Stimulated activated CD8-positive, alpha-beta memory T cell treated with anti-CD3 and anti-CD28 coated beads, Interleukin-7, amount 100 ng/mL, for 1 hour (primary cell): Measurements from ENCODE around the gene SH3RF3.
"Not testable (repeated sequence)": the region's sequence is repeated elsewhere in the genome, so short reads cannot be mapped to it uniquely, and the experiment has no call there.

Experiments
- DNase-seq, 2 donors: peaks; one replicate each; pipeline ENCODE4 v3.0.0-alpha.2; 2020; ENCODE audit warnings: low read depth in 2 of 2

SH3RF3 gene

GRCh38 chr2:109157563-109158105 is 28.6 kb downstream of the SH3RF3 start:
- DNase-seq, result no peak

DNA sequence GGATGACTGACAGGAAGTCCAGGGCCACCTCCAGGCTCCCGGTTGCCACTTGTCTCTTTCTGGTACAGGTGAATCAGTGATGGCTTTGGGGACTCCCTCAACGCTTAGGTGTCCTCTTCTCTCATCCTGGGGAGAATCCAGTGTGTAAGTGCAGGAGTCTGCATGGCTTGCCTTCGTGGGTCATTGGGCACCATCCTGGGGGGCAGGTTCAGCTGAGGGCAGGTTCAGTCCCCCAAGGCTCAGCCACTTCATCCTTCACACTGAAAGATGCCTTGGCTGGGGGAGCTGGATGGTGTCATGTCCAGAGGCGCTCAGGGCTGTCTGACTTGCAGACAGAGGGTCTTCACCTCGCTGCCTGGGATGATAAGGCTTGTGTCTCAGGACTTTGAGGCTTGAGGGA is 29.2 kb downstream of the SH3RF3 start:
- no peak for DNase-seq

DNA sequence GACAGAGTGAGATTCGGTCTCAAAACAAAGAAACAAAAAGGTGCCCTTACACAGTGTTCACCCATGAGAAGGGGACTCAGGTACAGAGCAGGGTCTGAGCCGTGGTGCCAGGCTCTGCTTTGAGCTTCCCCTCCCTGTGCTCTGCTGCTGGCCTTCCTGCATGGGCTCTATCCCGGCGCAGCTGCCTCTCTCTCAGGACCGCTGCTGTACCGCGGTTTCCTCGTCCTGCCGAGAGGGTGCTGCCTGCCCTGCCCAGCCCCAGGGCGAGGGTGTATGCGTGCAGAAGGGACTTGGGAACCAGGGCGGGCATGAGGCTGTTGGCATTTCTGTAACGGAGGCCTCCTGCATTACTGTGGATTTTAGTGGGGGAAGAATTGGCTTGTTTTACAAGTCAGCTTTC is 30.1 kb downstream of the SH3RF3 start:
- no peak for DNase-seq

DNA sequence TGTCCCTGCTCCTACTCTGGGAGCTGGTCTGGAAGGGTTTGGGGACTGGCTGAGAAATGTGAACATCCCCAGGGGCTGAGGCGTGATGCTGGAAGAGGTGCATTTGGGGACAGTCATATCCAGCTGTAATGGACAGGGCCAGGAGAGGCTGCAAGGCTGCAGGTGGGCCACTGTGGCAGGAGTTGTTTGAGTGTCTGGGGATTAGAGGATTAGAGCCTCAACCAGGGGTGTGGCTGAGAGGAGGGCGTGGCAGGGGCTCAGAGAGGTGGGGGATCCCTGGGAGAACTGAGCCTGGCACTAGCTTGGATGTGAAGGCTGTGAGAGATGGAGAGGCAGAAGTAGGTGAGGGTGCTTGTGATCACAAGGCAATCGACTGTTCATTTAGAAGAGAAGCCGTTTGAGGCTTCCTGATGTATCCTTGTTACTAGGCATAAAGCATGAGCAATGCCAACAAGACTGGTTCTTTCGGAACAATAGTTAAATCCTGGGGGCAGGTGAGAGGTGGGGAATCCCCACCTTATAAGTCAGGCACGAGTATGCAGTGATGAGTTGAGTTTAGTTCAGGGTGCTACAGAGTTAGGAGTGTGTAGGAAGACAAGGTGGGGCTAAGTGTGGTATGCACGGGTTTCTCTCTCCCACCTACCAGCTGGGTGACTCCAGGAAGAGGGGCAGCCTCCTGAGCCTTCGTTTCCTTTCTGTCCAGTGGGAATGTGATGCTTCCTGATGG is 31.9 kb downstream of the SH3RF3 start:
- DNase-seq, result no peak

DNA sequence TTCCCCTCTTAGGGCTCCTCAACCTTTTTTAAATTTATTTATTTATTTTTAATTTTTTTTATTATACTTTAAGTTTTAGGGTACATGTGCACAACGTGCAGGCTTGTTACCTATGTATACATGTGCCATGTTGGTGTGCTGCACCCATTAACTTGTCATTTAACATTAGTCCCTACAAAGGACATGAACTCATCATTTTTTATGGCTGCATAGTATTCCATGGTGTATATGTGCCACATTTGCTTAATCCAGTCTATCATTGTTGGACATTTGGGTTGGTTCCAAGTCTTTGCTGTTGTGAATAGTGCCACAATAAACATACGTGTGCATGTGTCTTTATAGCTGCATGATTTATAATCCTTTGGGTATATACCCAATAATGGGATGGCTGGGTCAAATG is 33.4 kb downstream of the SH3RF3 start:
- not testable (repeated sequence) for DNase-seq

DNA sequence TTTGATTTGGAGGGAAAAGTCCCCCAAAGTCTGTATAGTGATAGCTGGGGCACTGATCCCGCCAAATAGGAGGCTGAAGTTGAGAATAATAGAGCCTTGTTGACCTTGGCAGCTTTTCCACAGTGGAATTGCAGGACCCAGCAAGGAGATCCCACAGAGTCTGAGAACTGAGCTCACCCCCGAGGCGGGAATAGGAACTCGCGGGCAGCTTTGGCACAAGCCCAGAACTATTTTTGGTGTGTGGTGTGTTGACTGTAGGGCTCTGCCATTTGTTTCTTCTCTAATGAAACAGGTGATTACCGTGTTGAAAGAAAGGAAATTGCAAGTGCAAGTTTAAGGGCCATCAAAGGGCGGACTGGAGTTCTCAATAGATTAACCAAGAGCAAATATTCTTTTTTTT is 34.0 kb downstream of the SH3RF3 start:
- DNase-seq, result no peak

DNA sequence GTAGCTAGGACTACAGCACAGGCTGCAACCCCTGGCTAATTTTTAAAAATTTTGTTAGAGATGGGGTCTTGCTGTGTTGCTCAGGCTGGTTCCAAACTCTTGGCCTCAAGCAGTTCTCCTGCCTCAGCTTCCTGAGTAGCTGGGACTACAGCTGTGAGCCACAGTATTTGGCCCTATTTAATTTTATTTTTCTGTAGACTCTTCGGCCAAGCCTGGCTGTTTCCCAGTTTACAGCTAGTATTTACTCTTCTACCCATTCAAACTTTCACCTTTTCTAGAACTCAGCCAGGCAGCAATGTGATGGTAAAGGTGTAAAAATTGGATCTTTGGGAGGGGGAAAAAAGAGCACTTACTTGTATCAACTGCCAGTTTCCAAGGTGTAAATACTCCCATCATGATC is 35.3 kb downstream of the SH3RF3 start:
- no peak for DNase-seq

- no peak for DNase-seq
These were observed 35.8 kb downstream of the SH3RF3 start for GRCh38 chr2:109164739-109165221.

DNA sequence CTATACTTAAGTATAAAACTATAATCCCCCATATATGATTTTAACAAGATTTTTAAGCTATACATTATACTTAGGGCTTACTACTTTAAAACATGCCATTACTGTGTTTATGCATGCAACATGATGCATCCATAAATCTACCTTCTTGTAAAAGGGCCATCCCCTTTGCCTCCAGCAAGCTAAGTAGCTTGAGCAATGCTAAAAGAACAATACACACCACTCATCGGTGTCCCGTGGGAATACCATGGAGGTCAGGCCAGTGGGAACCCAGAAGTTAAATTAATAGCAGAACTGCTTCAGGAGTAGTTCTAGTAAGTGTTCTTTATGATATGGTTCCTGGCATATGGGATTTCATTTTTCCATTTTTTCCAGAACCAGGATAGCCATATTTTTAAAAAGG is 37.8 kb downstream of the SH3RF3 start:
- no peak for DNase-seq

GRCh38 chr2:109168086-109168485 is 39.1 kb downstream of the SH3RF3 start:
- DNase-seq, result no peak

GRCh38 chr2:109168716-109169115 is 39.7 kb downstream of the SH3RF3 start:
- DNase-seq, result no peak

DNA sequence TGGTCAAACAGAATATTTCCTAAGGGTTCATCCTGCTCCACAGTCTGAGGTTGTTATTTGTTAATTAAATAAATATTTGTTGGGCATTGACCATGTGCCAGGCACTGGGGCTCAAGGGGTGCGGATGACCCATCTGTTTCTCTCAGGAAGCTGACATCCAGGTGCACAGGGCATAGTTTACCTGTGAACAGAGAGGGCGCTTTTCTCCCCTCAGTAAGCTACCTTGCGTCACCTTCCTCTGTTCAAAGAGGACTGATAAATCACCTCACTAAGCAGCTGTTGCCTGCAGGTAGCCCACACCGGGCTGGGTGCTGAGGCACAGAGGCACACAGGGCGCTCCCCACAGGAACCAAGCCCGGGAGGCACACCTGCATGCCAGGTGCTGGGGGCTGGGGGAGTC is 41.6 kb downstream of the SH3RF3 start:
- no peak for DNase-seq

- no peak for DNase-seq
These were observed 42.7 kb downstream of the SH3RF3 start for GRCh38 chr2:109171444-109172334.

- DNase-seq, result no peak
These were observed 43.6 kb downstream of the SH3RF3 start for GRCh38 chr2:109172556-109173105.

DNA sequence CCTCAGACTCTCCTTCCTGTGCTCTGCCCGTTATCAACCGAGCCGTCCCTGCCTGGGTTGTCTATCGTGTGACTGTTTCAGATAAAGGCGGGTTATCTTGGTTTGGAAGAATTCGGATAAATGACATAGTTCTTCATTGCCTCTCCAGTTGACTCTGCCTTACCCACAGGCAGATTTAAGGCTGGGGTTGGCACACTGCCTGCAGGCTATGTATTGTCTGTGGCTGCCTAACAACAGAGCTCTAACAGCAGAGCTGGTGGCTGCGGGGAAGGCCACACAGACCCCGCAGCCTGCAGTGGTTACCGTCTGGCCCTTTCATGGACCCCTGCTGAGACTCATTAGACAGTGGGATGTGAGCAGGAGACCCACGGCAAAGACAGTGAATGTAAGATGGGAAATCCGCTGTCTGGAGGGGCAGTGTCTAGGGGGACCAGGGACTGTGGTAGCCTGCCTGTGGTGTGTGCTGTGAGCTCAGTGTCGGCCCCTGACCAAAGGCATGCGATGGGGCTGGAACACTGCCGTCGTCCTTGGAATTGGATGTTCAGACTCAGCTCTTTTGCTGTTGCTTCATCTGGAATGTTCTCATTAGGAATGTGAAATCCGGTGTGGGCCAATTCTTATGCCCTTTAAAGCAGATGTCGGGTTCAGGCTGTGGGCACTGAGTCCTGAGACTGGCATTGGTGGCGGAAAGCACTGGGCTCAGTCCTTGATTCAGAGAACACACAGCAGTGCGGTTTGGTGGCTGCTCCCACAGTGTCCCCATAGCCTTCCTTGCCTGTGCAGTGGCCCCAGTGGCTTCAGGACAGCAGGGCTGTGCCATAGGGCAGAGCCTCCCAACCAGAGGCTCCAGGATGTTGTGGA is 44.5 kb downstream of the SH3RF3 start:
- DNase-seq, result no peak

- no peak for DNase-seq
These were observed 45.2 kb downstream of the SH3RF3 start for GRCh38 chr2:109174214-109174613.

GRCh38 chr2:109174626-109175349 is 45.8 kb downstream of the SH3RF3 start:
- no peak for DNase-seq

- no peak for DNase-seq
These were observed 46.3 kb downstream of the SH3RF3 start for GRCh38 chr2:109175350-109175678.

- no peak for DNase-seq
These were observed 47.9 kb downstream of the SH3RF3 start for GRCh38 chr2:109176928-109177327.

GRCh38 chr2:109177635-109178034 is 48.6 kb downstream of the SH3RF3 start:
- DNase-seq, result no peak

DNA sequence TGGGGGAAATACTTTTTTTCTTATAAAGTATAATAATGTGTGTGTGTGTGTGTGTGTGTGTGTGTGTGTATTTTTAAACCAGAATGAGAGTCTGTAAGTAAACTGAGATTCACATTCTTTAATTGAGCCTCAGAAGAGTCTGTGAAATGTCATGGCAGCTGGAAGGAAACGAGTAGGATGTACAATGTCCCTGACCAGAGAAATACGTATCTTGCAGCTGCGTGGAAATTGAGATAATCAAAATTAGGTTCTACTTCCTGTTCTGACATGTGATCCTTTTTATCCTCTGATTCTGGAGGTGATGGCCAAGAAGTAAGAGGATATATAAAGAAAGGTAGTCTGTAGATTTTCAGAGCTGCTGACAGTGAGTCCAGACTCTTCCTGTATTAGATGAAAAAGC is 50.0 kb downstream of the SH3RF3 start:
- no peak for DNase-seq
